Measurements from ENCODE around the gene DCLK1. TPM values are rescaled to one million over a fixed set of nuclear protein-coding genes. Genes with fewer than 3 reads are reported as not detected.
A peak's percentile ranks its signal among the peaks of the same experiment; 100 is the strongest.

DCLK1 gene
- total and polyA plus RNA-seq, 9 donors = 3.3 to 37.0 (median 20.7) TPM

GRCh38 chr13:36096461-36097416 is 34.4 kb downstream of the DCLK1 start:
- Histone ChIP-seq H3K4me3 (no peak overlapping the region), H3K27ac (peak overlapping the region in 1 of 2 donors; percentile 12)
- WGBS, 3 donors = 70 to 84% (median 71%) methylated on average over 5 of the region's 5 CpGs

GRCh38 chr13:36094478-36094877 is 36.7 kb downstream of the DCLK1 start:
- no peaks in the 10 kb centered on the region for H3K36me3 ChIP-seq
- H3K4me3 ChIP-seq = no peak overlapping the region
- no peak overlapping the region for H3K27ac ChIP-seq
- intact Hi-C loops (cut with DNase I) = no loop called here
- peaks cover 5% of the 10 kb centered on the region for H3K4me1 ChIP-seq (ENCODE audit: insufficient read depth)
- no peak for TF ChIP-seq POLR2A (IDR thresholded peaks at IDR 0.05)
- no peak for TF ChIP-seq CTCF (IDR thresholded peaks at IDR 0.05)
- no peak for TF ChIP-seq EP300 (IDR thresholded peaks at IDR 0.05)
- H3K9me3 ChIP-seq = no peaks in the 10 kb centered on the region
- H3K27me3 ChIP-seq = no peaks in the 10 kb centered on the region
- 62 to 79% (median 66%) methylated on average over 4 of the region's 4 CpGs for WGBS, 3 donors
- no peak for DNase-seq

More at GRCh38 chr13:36096461-36097416, 34.4 kb downstream of the DCLK1 start:
- Histone ChIP-seq H3K36me3 (no peaks in the 10 kb centered on the region), H3K27me3 (no peaks in the 10 kb centered on the region), H3K9me3 (no peaks in the 10 kb centered on the region), H3K4me1 (ENCODE audit: insufficient read depth) (peaks cover 5% of the 10 kb centered on the region)
- DNase-seq = no peak
- intact Hi-C loops (cut with DNase I) = no loop called here
- TF ChIP-seq POLR2A (IDR thresholded peaks at IDR 0.05) (no peak), CTCF (IDR thresholded peaks at IDR 0.05) (no peak), EP300 (IDR thresholded peaks at IDR 0.05) (no peak)

GRCh38 chr13:36090592-36090991 is 40.6 kb downstream of the DCLK1 start:
- WGBS, 3 donors = 85 to 86% (median 85%) methylated on average over 7 of the region's 7 CpGs
- no peak for TF ChIP-seq POLR2A (IDR thresholded peaks at IDR 0.05)
- no peak for TF ChIP-seq EP300 (IDR thresholded peaks at IDR 0.05)
- no peak for TF ChIP-seq CTCF (IDR thresholded peaks at IDR 0.05)
- DNase-seq = no peak
- Histone ChIP-seq H3K36me3 (no peaks in the 10 kb centered on the region), H3K9me3 (no peaks in the 10 kb centered on the region), H3K27me3 (no peaks in the 10 kb centered on the region), H3K27ac (no peak overlapping the region), H3K4me3 (no peak overlapping the region), H3K4me1 (ENCODE audit: insufficient read depth) (no peaks in the 10 kb centered on the region)
- intact Hi-C loops (cut with DNase I) = no loop called here

- DNase-seq = no peak
Observed at GRCh38 chr13:36089130-36089647, 42.0 kb downstream of the DCLK1 start.

More at GRCh38 chr13:36089130-36089647, 42.0 kb downstream of the DCLK1 start:
- intact Hi-C loops (cut with DNase I) = no loop called here
- Histone ChIP-seq H3K27ac (no peak overlapping the region), H3K9me3 (no peaks in the 10 kb centered on the region), H3K4me1 (ENCODE audit: insufficient read depth) (no peaks in the 10 kb centered on the region), H3K4me3 (no peak overlapping the region), H3K27me3 (no peaks in the 10 kb centered on the region), H3K36me3 (no peaks in the 10 kb centered on the region)
- WGBS, 3 donors = 82 to 92% (median 83%) methylated on average over 7 of the region's 7 CpGs
- TF ChIP-seq EP300 (IDR thresholded peaks at IDR 0.05) (no peak), CTCF (IDR thresholded peaks at IDR 0.05) (no peak), POLR2A (IDR thresholded peaks at IDR 0.05) (no peak)
